Astrocyte of the cerebellum (primary cell): ENCODE measurements around the gene PUM2.

Experiments
- DNase-seq: peaks from one replicate; pipeline ENCODE4 v3.0.0-alpha.2; 2011; ENCODE audit warnings: low read depth
- H3K4me3 ChIP-seq: 2 replicates; pipeline ENCODE4 v1.5.1; 2011; ENCODE audit warnings: mild to moderate bottlenecking, low read depth, low read length, moderate library complexity
- CTCF ChIP-seq: IDR thresholded peaks from 2 replicates; pipeline ENCODE4 v1.5.1; 2012; ENCODE audit warnings: low read length, low read depth, moderate library complexity, mild to moderate bottlenecking; ENCODE audit errors: missing control alignments
- in situ Hi-C: cut with HindIII; loops from 2 replicates; pipeline ENCODE4 v1.10.0; 2017; ENCODE audit warnings: low sequenced_read_pairs

Gene PUM2

GRCh38 chr2:20350753-20351554, at the start of gene PUM2:
PUM2 (minus strand) TSS chr2:20350844; CDS start chr2:20327360, 23,484 bp downstream.
- TF ChIP-seq CTCF: no peak
- in situ Hi-C loops: no loop called here
- peak within 1 kb of the TSS; percentile 81 for H3K4me3 ChIP-seq
- DNase-seq: peak; percentile 84

GRCh38 chr2:20400306-20400705, 49.7 kb upstream of the PUM2 start:
- H3K4me3 ChIP-seq: no peak overlapping the region
- TF ChIP-seq CTCF: no peak
- no peak for DNase-seq
- in situ Hi-C loops: no loop called here

GRCh38 chr2:20398956-20399567, 48.4 kb upstream of the PUM2 start:
- no peak for DNase-seq
- no peak overlapping the region for H3K4me3 ChIP-seq
- in situ Hi-C loops: no loop called here
- TF ChIP-seq CTCF: no peak

GRCh38 chr2:20397811-20398447, 47.3 kb upstream of the PUM2 start:
- in situ Hi-C loops: no loop called here

GRCh38 chr2:20396356-20397000, 45.8 kb upstream of the PUM2 start:
- TF ChIP-seq CTCF: no peak
- in situ Hi-C loops: no loop called here
- H3K4me3 ChIP-seq: no peak overlapping the region
- DNase-seq: no peak

More at GRCh38 chr2:20397811-20398447, 47.3 kb upstream of the PUM2 start:
- no peak for DNase-seq
- TF ChIP-seq CTCF: no peak
- H3K4me3 ChIP-seq: no peak overlapping the region

GRCh38 chr2:20393986-20394385, 43.3 kb upstream of the PUM2 start:
- no peak for DNase-seq
- no peak overlapping the region for H3K4me3 ChIP-seq
- TF ChIP-seq CTCF: no peak
- in situ Hi-C loops: no loop called here
